Stimulated activated CD8-positive, alpha-beta memory T cell treated with anti-CD3 and anti-CD28 coated beads, Interleukin-4, amount 100 ng/mL, for 48 hours (primary cell): Measurements from ENCODE around the gene EIF5A.

Source experiments
- DNase-seq: peaks from one replicate; pipeline ENCODE4 v3.0.0-alpha.2; 2020

The EIF5A gene

DNA sequence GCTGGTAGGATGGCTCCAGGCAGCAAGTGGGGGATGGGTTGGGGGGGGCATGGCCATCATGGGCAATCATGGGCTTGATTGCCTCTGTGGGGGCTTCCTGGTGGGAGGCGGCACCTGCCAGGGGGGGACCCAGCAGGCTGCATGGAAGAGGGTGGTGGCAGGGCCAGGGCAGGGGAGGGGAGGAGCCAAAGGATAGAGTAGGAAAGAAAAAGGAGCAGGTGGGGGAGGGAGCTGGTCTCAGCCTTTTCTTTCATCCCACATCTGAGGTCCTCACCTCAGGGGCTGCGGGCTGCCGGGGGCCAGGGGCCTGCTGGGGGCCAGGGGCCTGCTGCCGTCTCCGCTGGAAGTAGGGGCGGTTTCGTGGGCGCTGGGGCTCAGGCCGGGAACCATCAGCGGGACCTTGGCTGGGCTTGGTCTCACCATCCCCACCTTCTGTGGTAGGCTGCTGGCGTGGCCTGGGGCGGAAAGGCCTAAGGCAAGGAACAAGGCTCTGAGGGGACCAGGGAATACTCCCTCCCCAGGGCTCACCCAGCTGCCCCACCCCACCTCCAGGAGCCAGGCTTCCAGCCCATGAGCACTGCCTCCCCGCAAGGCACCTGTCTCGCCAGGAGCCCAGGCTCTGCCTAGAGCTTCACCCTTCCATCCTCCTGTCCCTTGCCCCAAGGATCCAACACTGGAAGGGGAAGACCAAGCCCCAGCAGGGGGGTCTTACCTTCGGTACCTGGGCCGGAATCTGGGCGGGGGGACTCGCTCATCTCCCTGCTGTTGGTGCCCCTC, 18.0 kb upstream of the EIF5A start:
- DNase-seq, result no peak

DNA sequence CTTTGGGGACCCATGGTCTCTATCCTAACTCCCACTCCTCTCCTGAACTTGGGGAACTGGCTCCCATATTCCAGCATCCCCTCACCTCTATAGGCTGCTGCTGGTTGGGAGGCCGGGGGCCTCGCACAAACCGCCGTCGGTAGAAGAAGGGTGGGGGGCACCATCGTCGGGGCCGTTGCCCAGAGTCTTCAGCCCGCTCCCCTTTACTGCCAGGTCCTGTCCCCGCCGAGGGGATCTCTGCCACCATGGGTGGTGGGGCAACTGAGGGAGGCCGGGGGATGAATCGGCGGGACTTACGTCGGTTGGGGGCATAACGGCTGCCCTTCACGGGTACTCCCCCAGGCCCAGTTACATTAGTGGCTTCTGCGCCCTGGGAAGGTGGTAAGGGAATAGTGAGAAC, 17.3 kb upstream of the EIF5A start:
- no peak for DNase-seq

DNA sequence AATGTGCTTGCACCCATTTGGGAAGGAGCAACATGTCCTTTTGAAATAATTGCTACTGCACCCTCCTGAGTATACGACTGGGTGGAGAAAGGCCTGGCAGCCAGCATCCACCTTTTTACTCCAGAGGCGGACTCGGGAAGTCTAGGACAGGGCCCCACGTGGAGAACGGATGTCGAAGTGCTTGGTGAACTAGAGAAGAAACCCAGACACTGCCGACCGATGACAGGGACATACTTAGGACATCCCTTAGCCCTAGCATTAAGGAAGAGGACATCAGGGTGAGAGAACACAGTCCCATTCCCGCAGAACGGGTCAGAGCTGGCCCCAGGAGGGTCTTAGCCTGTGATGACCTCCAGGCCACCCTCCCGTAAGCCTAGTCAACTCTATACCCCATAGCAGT, 16.7 kb upstream of the EIF5A start:
- DNase-seq, result no peak

DNA sequence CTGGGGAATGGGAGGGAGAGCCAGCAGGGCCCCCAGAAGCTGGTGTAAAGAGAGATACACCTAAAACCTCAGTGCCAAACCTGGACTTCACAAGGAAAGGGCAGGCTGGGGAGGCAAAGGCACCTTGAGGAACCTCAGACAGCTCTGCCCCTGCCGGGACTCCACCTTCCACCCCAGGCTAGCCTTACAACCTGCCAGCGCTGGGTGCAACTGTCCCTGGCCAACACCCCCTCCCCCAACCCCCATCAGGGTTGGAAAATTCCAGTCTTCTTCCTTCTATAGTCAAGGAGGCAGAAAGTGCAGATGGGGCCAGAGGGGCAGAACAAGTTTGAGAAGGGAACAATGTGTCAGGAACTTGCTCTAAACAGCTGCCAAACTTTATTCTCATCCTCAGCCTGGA, 15.2 kb upstream of the EIF5A start:
- no peak for DNase-seq

- DNase-seq, result no peak
Observed at GRCh38 chr17:7292729-7293128, 14.7 kb upstream of the EIF5A start.

GRCh38 chr17:7293159-7293558, 14.3 kb upstream of the EIF5A start:
- no peak for DNase-seq

DNA sequence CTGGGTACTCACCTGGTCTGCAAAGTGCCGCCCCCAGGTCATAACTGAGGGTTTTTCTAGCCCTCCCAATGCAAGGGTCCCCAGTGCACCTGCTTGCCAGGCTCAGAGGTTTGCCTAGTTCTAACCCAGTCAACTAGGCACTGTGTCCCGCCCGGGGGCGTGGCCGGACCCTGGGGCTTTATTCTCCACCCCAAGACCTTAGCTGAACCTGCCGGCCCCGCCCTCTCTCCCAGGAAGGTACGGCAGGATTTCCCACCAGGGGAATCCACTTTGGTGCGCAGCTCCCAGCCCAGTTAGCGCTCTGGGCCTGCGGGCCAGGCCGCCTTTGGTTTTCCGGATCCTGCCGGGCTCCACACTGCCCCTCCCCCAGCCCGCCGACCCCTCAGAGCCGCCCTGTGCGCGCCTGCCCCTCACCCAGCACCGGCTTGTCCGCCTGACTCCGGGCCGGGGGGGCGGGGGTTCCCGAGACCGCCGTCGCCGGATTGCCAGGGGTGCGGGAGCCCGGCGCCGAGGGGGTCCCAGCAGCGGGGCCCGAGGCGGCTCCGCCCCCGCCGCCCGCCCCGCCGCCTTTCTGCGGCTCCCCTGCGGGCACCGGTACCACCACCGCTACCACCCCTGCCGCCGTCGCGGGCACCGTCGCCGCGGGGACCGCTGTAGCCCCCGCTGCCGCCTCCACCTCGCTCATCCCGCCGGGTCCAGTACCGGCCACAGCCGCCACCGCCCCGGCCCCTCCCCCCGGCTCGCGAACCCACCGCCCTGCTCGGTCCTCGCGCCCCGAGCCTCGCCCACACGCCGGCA, 13.4 kb upstream of the EIF5A start:
- no peak for DNase-seq

GRCh38 chr17:7294614-7295153, 12.7 kb upstream of the EIF5A start, which contains the start of gene YBX2:
Gene YBX2, minus strand, starts transcription at chr17:7294639. Its CDS starts 139 bp downstream, at chr17:7294500.
- peak; percentile 86 for DNase-seq

- no peak for DNase-seq
Observed at GRCh38 chr17:7295230-7296180, 11.9 kb upstream of the EIF5A start.

DNA sequence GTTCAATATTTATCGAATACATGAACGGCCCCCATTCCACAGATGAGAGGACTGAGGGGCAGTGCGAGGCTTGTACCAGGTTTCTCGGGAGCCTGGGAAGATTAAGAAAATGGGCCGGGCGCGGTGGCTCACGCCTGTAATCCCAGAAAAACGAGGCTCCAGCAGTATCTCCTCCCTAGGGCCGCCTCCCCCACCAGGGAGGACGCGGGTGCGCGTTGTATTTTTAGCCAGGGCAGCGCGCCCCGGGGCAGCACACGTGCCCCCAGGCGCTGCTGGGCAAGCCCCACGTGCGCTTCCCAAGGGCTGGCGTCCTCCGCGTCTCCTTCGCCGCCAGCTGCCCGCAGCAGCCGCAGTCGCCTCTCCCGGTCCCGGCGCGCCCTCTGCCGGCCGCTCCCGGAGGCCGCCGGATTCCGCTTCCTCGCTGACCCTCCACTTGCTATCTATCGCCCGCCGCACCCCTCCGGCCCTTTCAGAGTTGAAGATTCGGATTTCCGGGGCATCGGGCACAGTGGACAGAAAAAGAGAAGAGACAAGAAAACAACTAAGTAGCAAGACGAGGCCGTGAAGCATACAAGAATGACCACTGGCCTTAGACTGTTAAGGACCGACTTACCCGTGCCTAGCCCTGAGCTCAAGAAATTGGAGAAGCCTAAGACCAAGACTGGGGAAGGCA, 11.1 kb upstream of the EIF5A start:
- peak; percentile 84 for DNase-seq

DNA sequence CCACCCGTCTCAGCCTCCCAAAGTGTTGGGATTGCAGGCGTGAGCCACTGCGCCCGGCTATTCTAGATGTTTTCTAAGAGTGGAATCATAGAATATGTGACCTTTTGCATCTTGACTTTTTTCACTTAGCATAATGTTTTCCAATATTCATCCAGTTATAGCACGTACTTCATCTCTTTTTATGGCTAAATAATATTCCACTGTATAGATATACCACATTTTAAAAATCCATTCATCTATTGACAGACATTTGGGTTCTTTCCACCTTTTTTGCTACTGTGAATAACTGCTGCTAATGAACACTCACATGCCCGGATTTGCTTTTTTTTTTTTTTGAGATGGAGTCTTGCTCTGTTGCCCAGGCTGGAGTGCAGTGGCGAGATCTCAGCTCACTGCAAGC, 3.2 kb upstream of the EIF5A start:
- DNase-seq, result no peak

DNA sequence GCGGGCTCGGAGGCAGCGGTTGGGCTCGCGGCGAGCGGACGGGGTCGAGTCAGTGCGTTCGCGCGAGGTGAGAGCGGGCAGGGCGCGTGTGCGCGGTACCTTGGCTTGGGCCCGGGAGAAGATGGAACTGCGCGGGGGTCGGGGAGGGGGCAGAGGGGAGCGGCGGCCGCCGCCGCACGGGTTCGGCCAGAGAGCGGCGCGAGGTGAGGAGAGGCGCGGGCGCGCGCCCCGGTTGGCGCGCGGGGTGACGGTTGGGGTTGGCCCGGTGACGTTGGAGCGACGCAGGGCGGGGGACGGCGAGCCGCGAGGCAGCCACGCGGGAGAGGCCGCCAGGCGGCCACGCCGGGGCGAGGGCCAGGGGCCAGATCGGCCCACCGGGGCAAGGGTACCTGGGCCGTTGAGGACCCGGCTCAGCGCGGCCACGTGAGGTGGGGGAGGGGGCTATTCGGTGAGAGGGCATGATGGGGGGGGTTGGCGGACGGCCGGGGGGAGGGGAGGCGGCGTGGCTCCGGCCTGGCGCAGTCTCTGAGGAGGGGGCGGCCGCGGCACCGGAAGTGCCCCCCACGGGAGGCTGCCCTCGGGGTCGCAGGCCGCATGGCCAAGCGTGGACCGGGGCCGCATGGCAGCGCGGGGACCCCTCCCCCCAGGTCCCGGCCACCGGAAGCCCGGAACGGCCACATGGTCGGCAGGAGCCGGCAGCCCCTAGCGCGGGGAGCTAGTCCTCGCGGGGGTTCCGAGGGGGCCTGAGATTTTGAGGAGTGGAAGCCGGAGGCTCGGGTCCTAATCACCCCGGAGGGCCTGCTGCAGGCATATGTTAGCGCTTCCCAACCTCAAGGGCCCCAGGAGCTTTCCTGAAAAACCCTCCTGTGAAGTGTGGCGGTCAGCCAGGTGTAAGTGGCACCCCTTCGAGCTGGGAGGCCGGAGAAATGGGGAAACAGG, 527 bp downstream of the EIF5A start:
- peak; percentile 58 for DNase-seq

DNA sequence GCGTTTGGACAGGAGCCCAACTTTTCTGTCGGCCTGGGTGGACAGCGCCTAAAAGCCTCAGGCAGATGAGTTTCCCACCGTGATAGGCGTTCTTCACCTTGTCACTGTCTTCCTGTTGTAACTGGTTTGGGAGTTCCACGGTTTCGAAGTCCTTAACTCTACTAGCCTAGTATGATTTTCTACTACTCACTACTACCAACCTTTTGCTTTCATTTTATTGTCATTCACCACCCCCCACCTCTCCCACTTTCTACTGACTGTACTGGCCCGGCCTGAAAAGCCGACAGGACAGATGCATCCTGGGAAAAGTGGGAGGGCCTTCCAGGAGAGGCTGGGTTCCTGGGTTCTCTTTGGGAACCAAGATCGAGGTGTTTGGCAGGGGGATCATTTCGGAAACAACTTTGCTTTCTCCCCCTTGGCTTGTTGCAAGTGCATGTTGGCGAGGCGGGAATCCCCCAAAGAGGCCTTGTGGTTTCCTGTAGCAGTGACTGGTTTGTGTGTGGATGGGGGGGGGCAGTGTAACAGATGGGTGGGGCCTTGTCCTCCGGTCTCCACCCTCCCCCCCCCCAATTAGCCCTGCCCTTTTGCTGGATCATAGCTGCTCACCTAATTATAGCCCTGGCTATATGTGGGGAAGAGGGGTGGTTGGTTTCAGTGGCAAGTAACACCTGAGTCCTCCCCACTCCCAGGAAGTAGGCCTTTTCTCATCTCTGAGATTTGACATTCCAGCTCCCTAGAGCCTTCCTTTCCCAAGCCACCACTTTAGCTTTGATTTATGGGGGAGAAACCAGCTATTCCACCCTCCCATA, 1.4 kb downstream of the EIF5A start:
- DNase-seq, result peak; percentile 83

DNA sequence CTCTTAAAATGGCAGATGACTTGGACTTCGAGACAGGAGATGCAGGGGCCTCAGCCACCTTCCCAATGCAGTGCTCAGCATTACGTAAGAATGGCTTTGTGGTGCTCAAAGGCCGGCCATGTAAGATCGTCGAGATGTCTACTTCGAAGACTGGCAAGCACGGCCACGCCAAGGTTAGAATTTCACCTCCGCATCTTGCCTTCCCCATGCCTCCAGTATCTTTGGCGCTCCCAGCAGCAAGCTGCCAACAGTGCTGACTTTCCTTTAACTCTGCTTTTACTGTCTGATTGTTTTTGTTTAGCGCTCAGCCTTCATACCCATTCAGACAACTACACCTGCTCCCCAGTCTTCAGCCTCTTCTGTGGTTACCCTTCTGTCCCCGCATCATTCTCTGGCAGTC, 2.2 kb downstream of the EIF5A start:
- DNase-seq, result no peak

DNA sequence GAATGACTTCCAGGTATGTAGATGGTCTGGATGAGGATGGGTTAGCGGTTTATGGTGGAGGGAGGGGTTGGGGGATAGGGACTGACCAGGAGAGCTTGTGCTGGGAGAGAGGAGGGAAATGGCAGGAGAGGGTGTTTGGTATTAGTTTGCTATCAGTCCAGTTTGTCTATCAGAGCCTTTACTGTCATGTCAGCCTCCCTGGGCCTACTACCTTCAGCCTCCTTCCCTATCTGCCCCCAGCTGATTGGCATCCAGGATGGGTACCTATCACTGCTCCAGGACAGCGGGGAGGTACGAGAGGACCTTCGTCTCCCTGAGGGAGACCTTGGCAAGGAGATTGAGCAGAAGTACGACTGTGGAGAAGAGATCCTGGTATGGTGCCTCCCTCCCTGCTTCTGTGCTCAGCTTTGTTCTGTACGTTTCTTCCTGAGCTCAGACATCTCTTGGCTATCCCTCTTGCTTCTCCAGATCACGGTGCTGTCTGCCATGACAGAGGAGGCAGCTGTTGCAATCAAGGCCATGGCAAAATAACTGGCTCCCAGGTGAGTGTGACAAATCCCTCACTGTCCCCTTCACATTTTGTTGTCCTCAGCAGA, 3.8 kb downstream of the EIF5A start:
- DNase-seq, result no peak

GRCh38 chr17:7312432-7313087, 5.1 kb downstream of the EIF5A start:
- DNase-seq, result no peak

DNA sequence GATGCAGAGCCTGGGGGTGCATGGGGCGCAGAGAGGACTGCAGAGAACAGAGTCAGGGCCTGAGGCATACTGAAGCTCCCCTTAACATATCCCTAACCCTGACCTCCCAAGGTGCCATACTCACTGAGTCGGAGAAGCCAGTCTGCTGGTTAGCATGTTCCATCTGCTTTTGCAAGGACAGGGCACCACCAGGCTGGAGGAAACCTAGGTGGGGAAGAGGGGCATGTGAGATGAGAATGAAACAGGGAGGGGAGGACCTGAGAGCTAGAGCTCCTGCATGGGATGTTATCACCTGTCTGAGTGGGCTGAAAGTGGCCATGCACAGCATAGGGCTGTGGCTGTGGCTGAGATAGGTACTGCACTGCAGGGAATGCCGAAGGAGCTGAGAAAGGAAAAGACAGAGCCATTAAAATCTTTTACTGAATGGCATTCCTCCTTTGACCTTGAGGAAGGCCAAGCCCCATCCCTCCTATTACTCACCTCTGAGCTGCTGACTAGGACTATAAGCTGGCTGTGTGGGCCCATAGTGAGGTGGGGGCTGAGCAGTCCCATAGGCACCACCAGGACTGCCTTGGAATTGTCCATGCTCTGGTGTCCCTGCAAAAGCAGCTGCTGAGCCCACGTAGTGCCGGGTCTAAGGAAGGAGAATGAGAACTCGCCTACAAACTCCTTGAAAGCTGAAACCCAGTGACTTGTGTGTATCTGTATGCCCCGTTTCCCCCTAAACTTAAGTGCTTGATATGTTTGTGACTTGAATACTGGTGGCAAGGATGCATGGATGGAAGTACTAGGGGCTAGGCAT, 5.9 kb downstream of the EIF5A start:
- peak; percentile 49 for DNase-seq
